GM19372 (cell line): ENCODE data around the gene FHAD1.

Experiments
- ATAC-seq: cut with Tn5 transposase; IDR thresholded peaks from one replicate; pipeline ENCODE4 v1.9.1; 2021; ENCODE audit warnings: mild to moderate bottlenecking, low read depth, moderate library complexity; ENCODE audit not compliant: unreplicated experiment

FHAD1 gene

DNA sequence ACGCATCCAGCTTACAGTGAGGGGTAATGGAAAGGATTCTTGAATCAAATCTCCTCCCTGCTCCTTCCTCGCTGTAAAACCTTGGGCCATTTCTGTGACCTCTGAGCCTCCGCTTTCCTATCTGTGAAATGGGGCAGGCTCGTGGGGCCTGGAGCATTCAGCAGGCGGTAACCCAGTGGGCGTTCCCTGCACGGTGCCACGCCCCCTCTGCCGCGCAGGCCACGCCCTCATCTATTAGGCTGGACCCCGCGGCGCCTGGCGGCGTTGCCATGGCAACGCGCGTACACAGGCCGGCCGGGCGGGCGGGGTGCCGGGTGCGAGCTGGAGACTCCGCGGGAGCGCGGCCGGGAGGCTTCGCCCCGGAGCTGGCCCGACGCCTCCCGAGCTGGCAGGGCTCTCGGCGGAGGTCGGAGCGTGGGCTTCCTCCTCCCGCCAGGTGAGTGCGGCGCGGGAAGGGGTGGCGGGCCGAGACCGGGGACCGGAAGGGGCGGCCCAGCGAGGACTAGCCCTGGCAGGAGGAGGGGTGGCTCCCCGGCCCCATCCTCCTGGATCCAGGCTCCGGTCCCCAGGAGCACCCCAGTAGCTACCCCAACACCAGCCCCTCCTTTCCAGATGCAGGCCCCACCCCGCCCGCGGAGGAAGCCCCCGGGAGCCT lies at the start of gene FHAD1:
FHAD1 (plus strand) TSS at position 264 of the 655 bp plus-strand sequence. CDS start 4,562 bp downstream, outside the sequence.
- peak; percentile 77 for ATAC-seq

DNA sequence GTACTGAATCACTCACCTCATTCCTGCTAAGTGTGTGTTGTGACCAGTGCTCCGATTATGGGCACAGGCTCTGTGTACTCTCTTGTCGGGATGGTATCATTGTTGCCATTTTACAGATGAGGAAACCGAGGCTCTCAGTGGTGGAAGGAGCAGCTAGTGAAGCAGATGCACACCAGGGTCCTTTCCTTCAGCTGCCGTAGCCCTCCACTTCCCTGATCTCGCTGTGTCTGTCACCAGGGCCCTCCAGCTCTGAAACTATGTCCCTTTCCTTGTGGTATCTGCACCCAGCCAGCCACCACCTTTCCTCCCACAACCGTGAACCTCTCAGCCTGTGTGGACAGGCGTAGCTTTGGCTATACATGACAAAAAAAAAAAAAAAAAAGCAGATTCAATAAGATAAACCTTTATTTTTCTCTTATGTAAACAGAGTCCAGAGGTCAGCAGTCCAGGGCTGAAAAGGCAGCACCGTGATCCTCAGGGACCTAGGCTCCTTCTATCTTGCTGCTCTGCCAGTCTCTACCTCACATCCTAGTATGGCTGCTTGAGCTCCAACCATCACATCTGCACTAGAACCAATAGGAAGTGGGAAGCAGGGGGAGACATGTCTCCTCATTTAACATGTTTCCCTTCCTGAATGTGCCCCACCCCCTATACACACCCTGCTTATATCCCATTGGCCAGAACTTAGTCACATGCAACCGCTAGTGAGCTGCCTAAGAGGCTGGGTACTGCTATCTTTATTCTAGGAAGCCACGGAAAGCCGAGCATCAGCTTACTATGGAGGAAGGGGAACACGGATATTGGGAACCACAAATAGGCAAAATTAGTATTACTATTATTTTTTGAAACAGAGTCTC lies 49.2 kb upstream of the FHAD1 start:
- no peak for ATAC-seq

DNA sequence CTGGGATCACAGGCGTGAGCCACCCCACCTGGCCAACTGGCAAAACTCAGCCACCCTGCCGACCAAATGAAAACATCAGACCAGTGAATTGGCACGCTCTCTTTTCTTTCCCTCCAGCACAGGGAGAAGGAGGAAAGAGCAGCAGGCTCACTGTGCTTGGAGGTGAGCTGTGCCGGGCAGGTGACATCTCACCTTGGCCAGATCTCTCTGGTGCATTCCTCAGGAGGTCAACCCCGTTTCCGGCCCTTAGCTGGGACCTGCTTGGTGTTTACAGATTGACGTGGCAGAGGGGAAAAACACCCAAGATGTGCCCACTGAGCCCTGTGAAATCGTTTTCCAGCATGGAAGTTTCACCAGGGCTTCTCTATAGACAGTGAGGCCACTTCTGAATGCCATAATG lies 48.3 kb upstream of the FHAD1 start:
- no peak for ATAC-seq

DNA sequence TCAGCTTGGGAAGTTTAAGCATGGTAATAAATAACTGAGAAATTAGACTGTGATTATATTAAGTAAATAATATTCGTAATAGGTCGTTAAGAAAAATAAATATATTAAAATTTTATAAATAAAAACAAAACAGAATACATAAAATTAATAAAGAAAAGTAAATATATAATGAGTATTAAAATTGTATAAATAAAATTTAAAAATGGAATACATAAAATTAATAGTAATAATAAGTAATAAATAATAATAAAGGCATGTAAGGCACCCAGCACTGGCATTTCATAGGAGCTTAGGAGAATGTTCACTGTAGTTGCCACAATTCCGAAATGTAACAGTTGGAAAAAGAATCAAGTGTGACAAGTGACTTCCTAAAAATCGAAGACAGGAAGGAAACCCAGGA lies 45.8 kb upstream of the FHAD1 start:
- ATAC-seq: no peak

DNA sequence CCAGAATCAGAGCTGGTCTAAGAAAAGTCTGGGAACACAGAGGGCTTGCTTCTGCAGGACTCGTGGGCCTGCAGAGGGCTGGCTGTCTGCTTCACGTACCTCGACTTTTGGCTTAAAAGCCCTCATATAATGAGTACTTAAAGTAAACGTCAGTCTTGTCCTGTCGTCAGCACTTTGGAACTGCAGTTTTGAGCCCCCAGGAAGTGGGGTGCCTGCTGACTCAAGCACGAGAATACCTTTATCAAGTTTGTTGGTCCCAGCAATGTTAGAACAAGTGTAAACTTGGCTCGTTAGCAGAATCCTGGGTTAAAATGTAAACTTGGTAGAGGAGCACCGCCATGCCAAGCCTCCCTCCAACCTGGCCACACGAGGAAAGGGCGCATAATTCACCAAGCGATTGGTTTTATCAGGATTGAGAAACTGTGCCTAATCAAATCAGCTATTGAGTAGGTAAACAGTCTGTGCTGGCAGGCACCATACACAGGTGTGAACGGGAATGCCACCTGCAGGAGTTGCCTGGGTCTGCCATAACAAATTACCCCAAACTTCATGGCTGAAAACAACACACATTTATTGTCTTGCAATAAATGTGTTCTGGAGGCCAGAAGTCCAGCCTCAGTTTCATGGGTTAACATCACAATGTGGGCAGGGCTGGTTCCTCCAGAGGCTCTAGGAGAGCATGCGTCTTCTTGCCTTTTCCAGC lies 45.0 kb upstream of the FHAD1 start:
- no peak for ATAC-seq

DNA sequence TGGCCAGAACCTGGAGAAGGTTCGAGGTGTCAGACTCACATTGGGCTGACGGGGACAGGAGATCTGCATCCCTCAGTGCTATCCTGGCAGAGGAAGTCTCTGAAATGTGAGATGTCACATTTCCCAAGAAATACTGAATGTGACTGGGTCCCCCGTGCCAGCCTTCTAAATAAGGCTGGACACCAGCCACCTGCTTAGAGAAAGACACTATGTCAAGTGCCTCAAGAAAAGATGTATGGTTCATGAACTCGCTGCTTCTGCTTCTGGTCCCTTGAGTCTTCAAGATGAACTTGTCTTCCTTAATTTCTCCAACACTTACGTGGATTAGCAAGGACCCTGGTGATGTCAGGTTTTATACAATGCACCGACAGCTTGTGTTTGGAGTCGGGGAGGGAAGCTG lies 42.1 kb upstream of the FHAD1 start:
- no peak for ATAC-seq

DNA sequence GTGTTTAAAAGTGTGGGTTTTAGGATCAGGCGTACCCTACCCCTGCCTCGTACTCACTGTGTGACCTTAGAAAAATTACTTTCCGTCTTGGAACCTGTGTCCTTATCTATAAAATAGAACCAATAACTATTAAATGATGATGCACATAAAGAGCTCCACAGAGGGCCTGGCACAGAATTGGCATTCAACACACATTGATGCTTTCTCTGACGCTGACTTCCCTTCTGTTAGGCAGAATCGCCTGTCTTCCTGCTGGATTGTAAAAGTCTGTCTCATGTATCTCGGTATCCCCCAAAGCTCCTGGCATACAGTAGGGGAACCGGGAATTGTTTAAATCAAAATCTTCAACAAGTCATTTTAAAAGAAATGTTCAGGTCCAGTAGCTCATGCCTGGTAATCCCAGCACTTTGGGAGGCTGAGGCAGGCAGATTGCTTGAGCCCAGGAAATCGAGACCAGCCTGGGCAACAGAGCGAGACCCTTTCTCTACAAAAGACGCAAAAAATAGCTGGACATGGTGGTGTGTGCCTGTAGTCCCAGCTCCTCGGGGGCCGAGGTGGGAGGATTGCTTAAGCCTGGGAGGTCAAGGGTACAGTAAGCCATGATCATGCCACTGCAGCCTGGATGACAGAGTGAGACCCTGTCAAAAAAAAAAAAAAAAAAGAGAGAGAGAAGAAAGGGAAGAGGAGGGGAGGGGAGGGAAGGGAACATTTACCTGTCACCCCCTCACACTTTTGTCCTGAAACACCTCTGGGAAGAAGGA lies 41.3 kb upstream of the FHAD1 start:
- no peak for ATAC-seq

DNA sequence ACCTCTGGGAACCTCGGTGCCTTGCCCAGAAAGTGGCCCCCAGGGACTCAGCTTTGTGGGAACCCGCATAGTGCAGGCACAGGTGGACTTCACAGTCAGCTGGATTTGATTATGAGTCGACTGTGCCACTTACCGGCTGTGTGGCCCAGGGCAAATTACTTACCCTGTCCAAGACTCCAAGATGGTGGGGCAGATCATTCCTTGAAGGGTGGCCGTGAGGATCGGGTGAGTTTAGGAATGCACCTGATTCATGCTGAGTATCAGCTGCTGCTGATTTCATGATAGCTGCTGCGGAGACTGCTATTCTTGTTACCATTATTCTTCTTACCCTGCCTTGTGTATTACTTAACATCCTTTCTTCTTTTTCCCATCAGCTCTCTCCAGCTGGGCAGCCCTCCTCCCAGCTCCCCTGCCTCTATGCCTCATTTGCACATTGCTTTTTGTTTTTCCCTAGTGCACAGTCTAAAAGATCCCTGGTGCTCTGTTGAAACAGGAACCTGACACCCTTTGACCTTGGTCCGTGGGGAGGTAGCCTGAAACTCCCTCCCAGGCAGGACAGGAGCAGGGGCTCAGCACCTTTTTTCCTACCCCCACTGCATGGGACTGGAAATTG lies 40.5 kb upstream of the FHAD1 start:
- no peak for ATAC-seq

DNA sequence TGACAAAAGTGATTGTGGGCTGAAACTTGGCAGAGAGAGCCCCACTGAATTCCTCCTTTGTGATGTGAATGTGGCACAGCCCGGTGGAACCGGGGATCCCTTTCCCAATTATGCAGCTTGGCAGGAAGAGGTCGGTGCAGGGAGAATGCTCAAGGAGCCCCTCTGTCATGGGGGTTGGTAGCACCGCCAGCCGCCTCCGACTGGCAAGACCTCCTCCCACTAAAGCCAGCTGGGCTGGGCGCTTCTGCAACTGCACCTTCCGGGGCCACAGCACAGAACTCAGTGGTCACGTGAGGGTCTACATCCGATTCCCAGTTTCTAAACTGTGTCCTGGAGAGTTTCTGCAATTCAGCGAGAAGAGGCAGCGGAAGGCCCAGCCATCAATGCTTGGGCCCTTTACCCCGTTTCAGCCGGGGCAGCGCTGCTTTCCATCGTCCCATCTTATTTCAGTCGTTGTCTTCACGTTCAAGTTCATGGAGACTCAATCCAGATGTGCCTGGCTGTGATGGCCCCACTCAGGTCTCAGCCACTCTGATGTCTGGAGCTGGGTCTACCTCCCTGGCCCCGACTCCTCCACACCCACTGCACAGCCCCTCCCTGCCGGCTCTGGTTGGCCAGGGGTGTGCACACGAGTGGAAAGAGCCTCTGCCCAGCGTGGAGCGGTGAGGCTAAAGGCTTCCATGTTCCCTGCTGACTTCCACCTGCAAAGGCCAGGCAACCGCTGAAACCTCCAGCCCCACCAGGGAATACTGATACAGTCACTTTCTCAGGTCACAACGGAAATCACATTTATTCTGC lies 39.8 kb upstream of the FHAD1 start:
- ATAC-seq: no peak

DNA sequence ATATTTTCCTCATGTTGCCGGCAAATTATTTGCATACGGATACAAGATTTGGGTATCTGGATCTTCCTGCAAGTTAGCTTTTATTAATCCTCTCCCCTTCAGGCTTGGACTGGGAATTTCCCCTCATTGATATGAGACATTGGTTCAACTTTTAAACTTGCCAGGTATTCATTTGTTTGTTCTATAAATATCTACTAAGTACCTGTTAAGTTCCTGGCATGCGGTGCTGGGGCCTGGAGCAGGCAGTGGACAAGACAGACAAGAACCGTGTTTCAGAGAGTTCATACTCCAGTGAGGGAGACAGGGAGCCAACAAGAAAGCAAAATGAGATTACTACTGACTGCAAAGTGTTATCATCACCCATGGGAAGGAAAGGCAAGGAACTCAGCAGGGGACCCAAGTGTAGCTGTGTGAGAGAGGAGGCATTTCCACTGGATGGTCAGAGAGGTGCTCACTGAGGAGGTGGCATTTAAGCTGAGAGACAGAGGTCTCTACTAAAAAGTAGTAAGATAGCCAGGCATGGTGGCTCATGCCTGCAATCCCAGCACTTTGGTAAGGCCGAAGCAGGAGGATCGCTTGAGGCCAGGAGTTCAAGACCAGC lies 39.1 kb upstream of the FHAD1 start:
- ATAC-seq: no peak

DNA sequence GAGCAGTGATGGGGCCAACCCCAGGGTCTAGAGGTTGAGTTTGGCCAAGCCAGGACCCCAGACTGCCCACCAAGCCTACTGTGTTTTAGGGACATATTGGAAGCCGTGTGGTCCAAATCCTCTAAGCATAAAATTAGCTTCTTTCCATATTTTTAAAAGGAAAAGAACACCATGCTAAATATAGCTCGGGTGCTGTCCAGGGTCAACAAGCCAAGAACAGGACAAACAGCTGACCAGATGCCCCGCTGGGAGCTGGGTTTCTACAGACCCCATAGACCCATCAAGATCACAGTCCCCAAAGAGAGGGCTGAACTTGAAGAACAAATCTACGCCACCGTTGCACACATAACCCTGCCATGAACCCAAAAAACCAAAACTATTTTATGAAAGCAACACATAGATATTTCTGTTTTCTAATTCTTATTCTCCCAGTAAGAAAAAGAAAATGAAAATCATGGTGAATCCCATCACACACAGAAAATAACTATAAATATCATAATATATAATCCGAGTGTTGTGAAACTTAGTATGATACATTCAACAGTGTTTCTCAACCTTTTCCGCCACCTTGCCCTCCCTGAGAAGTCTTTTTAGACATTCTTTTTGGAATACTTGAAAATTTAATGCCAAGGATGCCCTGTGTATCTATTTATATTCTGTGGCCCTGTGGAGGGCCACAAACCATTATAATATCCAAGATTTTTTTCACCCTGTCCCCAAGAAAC lies 36.2 kb upstream of the FHAD1 start:
- ATAC-seq: no peak

DNA sequence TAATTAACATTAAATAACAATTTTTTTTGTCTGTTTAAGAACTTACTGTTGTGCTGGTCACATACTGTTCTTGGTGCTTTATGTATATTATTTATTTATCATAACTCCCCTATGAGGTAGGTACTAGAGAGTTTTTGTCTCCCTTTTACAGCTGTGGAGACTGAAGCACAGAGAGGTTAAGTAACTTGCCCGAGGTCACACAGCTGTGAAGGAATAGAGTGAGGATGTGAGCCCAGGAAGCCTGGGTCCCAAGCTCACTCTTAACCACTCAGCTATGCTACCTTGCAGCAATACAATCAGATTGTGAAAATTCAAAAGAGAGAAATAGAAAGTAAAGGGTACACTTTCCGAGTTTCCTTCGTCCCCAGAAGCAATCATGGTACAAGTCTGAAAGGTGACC lies 35.6 kb upstream of the FHAD1 start:
- ATAC-seq: no peak

DNA sequence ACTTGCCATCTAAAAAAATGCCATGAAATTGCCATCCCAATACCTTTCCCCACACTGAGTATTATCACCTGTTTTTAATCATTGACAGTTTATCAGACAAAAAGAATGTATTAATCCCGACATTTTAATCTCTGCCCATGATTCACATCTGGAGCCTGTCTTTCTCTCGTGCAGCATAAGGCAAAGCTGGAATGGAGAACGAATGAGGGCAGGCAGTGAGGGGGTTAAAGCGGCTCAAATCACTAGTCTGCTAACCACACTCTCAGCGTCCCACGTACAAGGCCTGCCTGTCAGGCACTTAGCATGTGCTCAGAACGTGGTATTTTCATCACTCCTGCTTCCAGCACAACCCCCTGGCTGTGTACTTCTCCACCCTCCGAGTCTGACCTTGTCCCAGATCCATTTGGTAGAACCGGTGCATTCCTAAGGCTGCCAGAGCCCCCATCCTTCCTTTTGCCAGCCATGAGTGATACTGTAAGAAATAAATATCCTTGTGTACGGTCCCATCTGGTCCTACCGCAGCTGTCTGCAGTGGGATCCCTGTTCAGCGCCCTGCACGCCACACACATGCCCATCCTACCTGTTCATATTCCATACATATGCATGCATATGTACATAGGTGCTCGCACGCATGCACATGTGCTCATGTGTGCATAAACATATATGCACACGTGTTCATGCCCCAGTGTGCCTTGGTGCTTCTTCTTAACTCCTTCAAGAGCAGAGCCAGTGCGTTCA lies 34.6 kb upstream of the FHAD1 start:
- ATAC-seq: no peak

DNA sequence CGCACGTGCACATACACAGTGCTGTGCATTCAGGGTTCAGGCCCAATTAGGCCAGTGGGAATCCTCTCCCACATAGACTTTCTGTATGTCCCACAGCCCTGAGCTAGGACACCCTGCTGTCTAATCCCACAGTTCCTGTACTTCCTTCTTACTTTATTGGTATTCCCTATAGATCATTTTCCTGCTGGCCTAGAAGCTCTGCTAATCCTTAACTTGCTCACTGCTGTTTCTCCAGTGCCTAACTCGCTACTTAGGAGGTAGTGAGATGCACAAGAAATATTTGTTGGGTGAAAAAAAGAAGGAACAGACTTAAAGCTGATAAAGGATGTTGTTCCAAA lies 34.1 kb upstream of the FHAD1 start:
- ATAC-seq: no peak

DNA sequence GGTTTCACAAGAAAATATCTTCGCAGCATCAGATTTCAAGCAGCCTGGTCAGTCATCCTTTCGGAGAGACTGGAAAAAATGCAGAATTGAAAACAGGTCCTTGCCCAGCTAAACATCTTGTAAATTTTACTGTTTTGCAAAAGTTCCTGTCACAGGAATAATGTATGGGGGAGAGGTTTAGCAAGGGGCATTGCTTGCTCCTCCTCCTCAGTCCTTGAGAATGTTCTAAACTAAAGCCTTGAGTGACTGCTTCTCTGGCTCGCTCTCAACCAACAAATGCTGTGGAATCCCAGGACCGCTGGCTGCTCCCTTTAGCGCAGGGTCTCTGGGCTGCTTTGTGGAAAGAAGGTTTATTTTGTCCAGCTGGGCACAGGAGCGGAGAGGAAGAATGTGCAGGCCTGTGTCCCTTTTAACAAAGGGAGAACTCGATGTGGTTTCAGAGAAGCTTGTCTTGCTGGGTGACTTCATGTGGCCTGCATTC lies 33.6 kb upstream of the FHAD1 start:
- no peak for ATAC-seq

DNA sequence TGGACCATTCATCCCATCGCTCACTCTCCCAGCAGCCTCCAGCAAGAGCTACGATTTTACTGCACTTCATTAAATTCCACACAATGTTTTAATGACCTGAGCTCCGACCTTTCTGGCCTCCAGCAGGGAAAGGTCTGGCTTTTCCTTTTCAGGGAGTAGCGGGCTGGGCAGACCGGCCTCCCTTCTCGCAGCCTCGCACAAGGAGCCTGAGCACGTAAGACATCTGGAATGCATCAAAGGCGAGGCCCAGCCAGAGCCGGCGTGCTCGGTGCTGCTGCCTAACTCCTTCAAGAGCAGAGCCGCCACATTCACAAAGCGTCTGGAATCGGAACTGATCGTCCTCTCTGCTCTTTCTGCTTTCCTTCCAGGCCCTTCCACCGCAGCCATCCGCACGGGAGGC lies 32.5 kb upstream of the FHAD1 start:
- no peak for ATAC-seq

DNA sequence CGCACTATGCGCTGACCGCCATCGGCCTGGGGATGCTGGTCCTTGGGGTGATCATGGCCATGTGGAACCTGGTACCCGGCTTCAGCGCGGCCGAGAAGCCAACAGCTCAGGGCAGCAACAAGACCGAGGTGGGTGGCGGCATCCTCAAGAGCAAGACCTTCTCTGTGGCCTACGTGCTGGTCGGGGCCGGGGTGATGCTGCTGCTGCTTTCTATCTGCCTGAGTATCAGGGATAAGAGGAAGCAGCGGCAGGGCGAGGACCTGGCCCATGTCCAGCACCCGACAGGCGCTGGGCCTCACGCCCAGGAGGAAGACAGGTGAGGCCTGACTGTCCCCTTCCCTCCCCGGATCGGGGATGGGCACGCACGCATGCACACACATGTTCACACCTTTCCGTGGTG lies 31.9 kb upstream of the FHAD1 start:
- ATAC-seq: no peak

DNA sequence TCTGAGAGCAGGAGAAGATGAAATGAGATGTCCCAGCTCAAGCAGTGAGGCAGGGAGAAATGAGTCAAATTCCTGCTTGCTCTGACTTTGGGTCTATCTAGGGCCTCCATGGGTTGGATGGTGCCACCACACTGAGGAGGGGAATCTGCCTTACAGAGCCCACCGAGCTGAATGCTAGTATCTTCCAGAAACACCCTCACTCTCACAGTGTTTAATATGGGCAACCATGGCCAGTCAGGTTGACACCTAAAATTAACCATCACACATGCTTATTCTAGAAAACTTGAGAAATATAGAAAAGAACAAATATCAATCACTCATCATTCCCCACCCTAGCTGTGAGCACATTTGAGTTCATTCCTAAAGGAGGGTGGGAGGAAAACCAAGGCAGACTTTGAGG lies 29.4 kb upstream of the FHAD1 start:
- no peak for ATAC-seq
